HEK293 (cell line): ENCODE data around the gene C20orf144.
A peak's percentile ranks its signal among the peaks of the same experiment; 100 is the strongest.

Experiments used
- CTCF ChIA-PET: fragments of 350-600 bp; formaldehyde crosslinking; extraction: SDS; loops from one replicate; lab custom pipeline; 2021; ENCODE audit warnings: antibody characterized with exemption; lab: Yijun Ruan, JAX
- POLR2A ChIA-PET: fragments of 300-600 bp; formaldehyde crosslinking; extraction: SDS; loops from one replicate; lab custom pipeline; 2020; ENCODE audit warnings: antibody characterized with exemption, inconsistent platforms; lab: Yijun Ruan, JAX
- H3K27ac ChIP-seq: fragments of 200-500 bp; sonication (Bioruptor generic); 2 replicates; pipeline ENCODE4 v1.5.1; 2014; ENCODE audit warnings: low read depth, low read length, control low read depth, inconsistent platforms; ENCODE audit errors: extremely low read depth
- H3K36me3 ChIP-seq, 2 experiments: fragments of 200-500 bp in 1 of 2; sonication (Bioruptor generic) in 1 of 2; 1 replicate in 1 of 2; 2 replicates in 1 of 2; pipeline ENCODE4 v1.5.1; 2014 to 2017; ENCODE audit warnings: inconsistent platforms in 2 of 2, low read length in 2 of 2; ENCODE audit not compliant: control insufficient read depth in 2 of 2, insufficient read depth in 1 of 2
- H3K4me1 ChIP-seq: fragments of 200-500 bp; sonication (Bioruptor generic); 2 replicates; pipeline ENCODE4 v1.5.1; 2014; ENCODE audit warnings: mild to moderate bottlenecking, low read length, inconsistent platforms; ENCODE audit not compliant: control insufficient read depth, insufficient read depth
- H3K4me3 ChIP-seq: 2 replicates; pipeline ENCODE4 v1.5.1; 2011; ENCODE audit warnings: low read depth, mild to moderate bottlenecking, control low read depth, low read length, moderate library complexity
- H3K9me3 ChIP-seq: fragments of 200-500 bp; sonication (Bioruptor generic); 2 replicates; pipeline ENCODE4 v1.5.1; 2014; ENCODE audit warnings: low read depth, low read length, inconsistent platforms; ENCODE audit not compliant: control insufficient read depth, insufficient read depth
- BCL11A ChIP-seq: fragments of 450-650 bp; formaldehyde crosslinking; IDR thresholded peaks from 2 replicates; pipeline ENCODE4 v1.5.1; 2016; ENCODE audit warnings: low read depth, missing biosample characterization, missing genetic modification characterization
- RBAK ChIP-seq: fragments of 450-650 bp; formaldehyde crosslinking; IDR thresholded peaks from 2 replicates; pipeline ENCODE4 v1.5.1; 2016; ENCODE audit warnings: missing biosample characterization, missing genetic modification characterization
- SP2 ChIP-seq: fragments of 450-650 bp; formaldehyde crosslinking; IDR thresholded peaks from 2 replicates; pipeline ENCODE4 v1.5.1; 2016; ENCODE audit warnings: missing biosample characterization, missing genetic modification characterization
- ZBTB17 ChIP-seq: fragments of 450-650 bp; formaldehyde crosslinking; IDR thresholded peaks from 2 replicates; pipeline ENCODE4 v1.5.1; 2016; ENCODE audit warnings: missing biosample characterization, missing genetic modification characterization
- ZBTB20 ChIP-seq: fragments of 450-650 bp; formaldehyde crosslinking; IDR thresholded peaks from 2 replicates; pipeline ENCODE4 v1.5.1; 2016; ENCODE audit warnings: missing biosample characterization, missing genetic modification characterization
- ZEB2 ChIP-seq: fragments of 450-650 bp; formaldehyde crosslinking; IDR thresholded peaks from 2 replicates; pipeline ENCODE4 v1.5.1; 2016; ENCODE audit warnings: missing biosample characterization, missing genetic modification characterization
- ZNF140 ChIP-seq: fragments of 450-650 bp; formaldehyde crosslinking; IDR thresholded peaks from 2 replicates; pipeline ENCODE4 v1.5.1; 2016; ENCODE audit warnings: missing biosample characterization, missing genetic modification characterization
- ZNF211 ChIP-seq: fragments of 450-650 bp; formaldehyde crosslinking; IDR thresholded peaks from 2 replicates; pipeline ENCODE4 v1.5.1; 2016; ENCODE audit warnings: low read depth, missing biosample characterization, missing genetic modification characterization
- ZNF335 ChIP-seq: fragments of 450-650 bp; formaldehyde crosslinking; conservative IDR thresholded peaks from 2 replicates; pipeline ENCODE4 v1.5.1; 2016; ENCODE audit warnings: missing biosample characterization, missing genetic modification characterization
- ZNF341 ChIP-seq: fragments of 450-650 bp; formaldehyde crosslinking; IDR thresholded peaks from 2 replicates; pipeline ENCODE4; 2016; ENCODE audit warnings: low read depth, missing biosample characterization, missing genetic modification characterization
- ZNF501 ChIP-seq: fragments of 450-650 bp; formaldehyde crosslinking; IDR thresholded peaks from 2 replicates; pipeline ENCODE4 v1.5.1; 2016; ENCODE audit warnings: missing biosample characterization, missing genetic modification characterization
- ZNF521 ChIP-seq: fragments of 450-650 bp; formaldehyde crosslinking; IDR thresholded peaks from 2 replicates; pipeline ENCODE4 v1.5.1; 2017; ENCODE audit warnings: missing biosample characterization, mild to moderate bottlenecking, missing genetic modification characterization
- ZNF529 ChIP-seq: fragments of 450-650 bp; formaldehyde crosslinking; IDR thresholded peaks from 2 replicates; pipeline ENCODE4 v1.5.1; 2017; ENCODE audit warnings: missing genetic modification characterization, missing biosample characterization; ENCODE audit not compliant: insufficient replicate concordance
- ZNF600 ChIP-seq: fragments of 450-650 bp; formaldehyde crosslinking; IDR thresholded peaks from 2 replicates; pipeline ENCODE4 v1.5.1; 2016; ENCODE audit warnings: missing biosample characterization, missing genetic modification characterization
- ZNF626 ChIP-seq: fragments of 450-650 bp; sonication (Bioruptor Pico); formaldehyde crosslinking; IDR thresholded peaks from 2 replicates; pipeline ENCODE4 v1.5.1; 2018; ENCODE audit warnings: missing biosample characterization, missing genetic modification characterization, inconsistent platforms
- ZSCAN30 ChIP-seq: fragments of 450-650 bp; IDR thresholded peaks from 2 replicates; pipeline ENCODE4 v1.5.1; 2018; ENCODE audit warnings: missing biosample characterization, mild to moderate bottlenecking, missing genetic modification characterization, moderate library complexity
- TF ChIP-seq, protein P1 (sequence below): fragments of 450-650 bp; formaldehyde crosslinking; IDR thresholded peaks from 2 replicates; pipeline ENCODE4 v1.5.1; 2016; ENCODE audit warnings: missing biosample characterization, missing genetic modification characterization
- TF ChIP-seq, protein P2 (sequence below): fragments of 450-650 bp; formaldehyde crosslinking; IDR thresholded peaks from 2 replicates; pipeline ENCODE4 v1.5.1; 2016; ENCODE audit warnings: missing biosample characterization, missing genetic modification characterization
- TF ChIP-seq, protein P3 (sequence below): fragments of 450-650 bp; formaldehyde crosslinking; IDR thresholded peaks from 2 replicates; pipeline ENCODE4 v1.5.1; 2017; ENCODE audit warnings: missing biosample characterization, missing genetic modification characterization
- TF ChIP-seq, protein P4 (sequence below): fragments of 450-650 bp; formaldehyde crosslinking; IDR thresholded peaks from 2 replicates; pipeline ENCODE4 v1.5.1; 2016; ENCODE audit warnings: missing biosample characterization, missing genetic modification characterization

Gene C20orf144

DNA sequence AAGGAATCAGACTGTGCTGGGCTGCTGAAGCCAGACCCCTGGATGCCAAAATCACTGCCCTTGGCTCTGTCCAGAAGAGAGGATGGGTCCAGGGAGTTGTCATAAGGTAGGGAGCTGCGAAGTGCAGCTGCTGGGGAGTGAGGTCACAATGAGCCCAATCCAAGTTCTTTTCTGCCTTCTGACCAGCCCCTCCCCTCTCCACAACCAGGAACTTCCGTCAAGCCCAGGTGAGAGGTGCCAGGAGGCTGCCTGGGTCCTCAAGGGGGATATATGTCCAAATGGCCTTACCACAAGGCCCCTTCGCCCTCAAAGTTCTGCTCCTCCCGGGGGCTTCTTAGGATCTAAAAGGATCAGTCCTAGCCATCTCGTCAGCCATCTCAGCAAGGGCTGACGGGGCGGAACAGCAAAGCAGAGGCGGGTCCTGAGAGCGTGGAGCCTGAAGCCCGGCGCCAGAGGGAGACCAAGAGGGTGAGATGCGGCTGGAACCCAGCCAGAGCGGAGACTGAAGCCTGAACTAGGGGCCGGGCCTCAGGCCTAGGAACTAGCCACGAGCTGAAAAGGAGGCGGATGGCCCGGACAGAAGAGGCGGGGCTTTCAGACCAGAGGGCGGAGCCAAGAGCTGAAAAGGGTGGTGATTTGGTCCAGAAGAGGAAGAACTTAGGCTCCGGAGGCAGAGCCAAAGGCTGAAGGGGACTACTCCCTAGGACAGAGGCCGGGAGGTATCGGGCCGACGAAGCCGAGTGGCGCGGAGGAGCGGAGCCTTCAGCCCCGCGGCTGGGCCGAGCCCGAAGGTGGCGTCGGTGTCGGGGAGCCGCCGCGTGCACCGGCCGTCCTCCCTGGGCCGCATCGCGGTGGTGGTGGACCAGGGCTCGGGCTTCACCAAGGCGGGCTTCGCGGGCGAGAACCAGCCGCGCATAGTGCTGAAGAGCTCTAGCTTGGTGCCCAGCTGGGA lies 4.4 kb downstream of the C20orf144 start, which contains the start of gene ACTL10:
Gene ACTL10, plus strand, starts transcription at position 651 of the 952 bp plus-strand sequence. CDS start 555 bp downstream, outside the sequence.
- Histone ChIP-seq H3K9me3 (no peaks in the 10 kb centered on the region), H3K36me3 (peaks cover 0 to 45% of the 10 kb centered on the region in 2 experiments; a peak in 1 of 3 replicates), H3K27ac (no peak within 1 kb of the TSS; the same call in 1 of the 2 replicates), H3K4me3 (peak within 1 kb of the TSS; percentile 6), H3K4me1 (no peaks in the 10 kb centered on the region)
- CTCF ChIA-PET: interaction anchor here (0.6 to 1.5 kb wide), 10 partner anchors 11 to 764 kb away, joined by 3 to 5 read pairs (median 3); partner anchors contain the start of gene ZNF341
- peak; percentile 53 for TF ChIP-seq ZNF600 (tag by site-specific recombination)
- peak; percentile 52 for TF ChIP-seq ZNF341 (tag by site-specific recombination)
- no peak for TF ChIP-seq ZNF211 (tag by site-specific recombination)
- TF ChIP-seq SP2: peak; percentile 84
- peak; percentile 71 for TF ChIP-seq ZBTB17
- POLR2A ChIA-PET: interaction anchor here (0.8 to 1.8 kb wide), 9 partner anchors 8 to 265 kb away, joined by 3 to 5 read pairs (median 3); partner anchors contain the start of genes CDK5RAP1, E2F1 and ZNF341

DNA sequence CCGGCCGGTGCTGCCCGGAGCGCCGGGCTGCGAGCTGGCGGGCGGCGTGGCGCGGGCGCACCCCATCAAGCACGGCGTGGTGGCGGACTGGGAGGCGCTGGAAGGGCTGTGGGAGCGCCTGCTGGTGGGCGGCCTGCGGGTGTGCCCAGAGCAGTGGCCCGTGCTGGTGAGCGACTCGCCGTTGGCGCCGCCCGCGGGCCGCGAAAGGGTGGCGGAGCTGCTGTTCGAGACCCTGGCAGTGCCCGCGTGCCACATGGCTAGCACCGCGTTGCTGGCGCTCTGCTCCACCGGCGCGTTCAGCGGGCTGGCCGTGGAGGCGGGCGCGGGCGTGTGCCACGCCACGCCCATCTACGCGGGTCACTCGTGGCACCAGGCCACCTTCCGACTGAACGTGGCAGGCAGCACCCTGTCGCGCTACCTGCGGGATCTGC lies 5.1 kb downstream of the C20orf144 start:
- CTCF ChIA-PET: interaction anchor here (0.6 to 1.5 kb wide), 8 partner anchors 14 to 765 kb away, joined by 3 to 5 read pairs (median 3); partner anchors contain the start of gene ZNF341
- H3K4me1 ChIP-seq: no peaks in the 10 kb centered on the region
- TF ChIP-seq, protein P1, sequence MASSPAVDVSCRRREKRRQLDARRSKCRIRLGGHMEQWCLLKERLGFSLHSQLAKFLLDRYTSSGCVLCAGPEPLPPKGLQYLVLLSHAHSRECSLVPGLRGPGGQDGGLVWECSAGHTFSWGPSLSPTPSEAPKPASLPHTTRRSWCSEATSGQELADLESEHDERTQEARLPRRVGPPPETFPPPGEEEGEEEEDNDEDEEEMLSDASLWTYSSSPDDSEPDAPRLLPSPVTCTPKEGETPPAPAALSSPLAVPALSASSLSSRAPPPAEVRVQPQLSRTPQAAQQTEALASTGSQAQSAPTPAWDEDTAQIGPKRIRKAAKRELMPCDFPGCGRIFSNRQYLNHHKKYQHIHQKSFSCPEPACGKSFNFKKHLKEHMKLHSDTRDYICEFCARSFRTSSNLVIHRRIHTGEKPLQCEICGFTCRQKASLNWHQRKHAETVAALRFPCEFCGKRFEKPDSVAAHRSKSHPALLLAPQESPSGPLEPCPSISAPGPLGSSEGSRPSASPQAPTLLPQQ (tag by site-specific recombination): no peak
- no peak for TF ChIP-seq ZBTB20
- TF ChIP-seq ZNF501 (tag by site-specific recombination): no peak
- TF ChIP-seq ZNF626 (tag by site-specific recombination): no peak
- TF ChIP-seq ZNF529 (tag by site-specific recombination): no peak
- TF ChIP-seq ZSCAN30 (tag by site-specific recombination): no peak
- TF ChIP-seq RBAK (tag by site-specific recombination): no peak
- TF ChIP-seq ZBTB17: no peak
- TF ChIP-seq, protein P2, sequence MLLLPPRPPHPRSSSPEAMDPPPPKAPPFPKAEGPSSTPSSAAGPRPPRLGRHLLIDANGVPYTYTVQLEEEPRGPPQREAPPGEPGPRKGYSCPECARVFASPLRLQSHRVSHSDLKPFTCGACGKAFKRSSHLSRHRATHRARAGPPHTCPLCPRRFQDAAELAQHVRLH (tag by site-specific recombination): no peak
- TF ChIP-seq ZNF140 (tag by site-specific recombination): no peak
- no peak for TF ChIP-seq ZNF521 (tag by site-specific recombination)
- no peak for TF ChIP-seq BCL11A (tag by site-specific recombination)
- H3K36me3 ChIP-seq: peaks cover 0 to 52% of the 10 kb centered on the region in 2 experiments; a peak in 1 of 3 replicates
- H3K27ac ChIP-seq: no peak overlapping the region
- POLR2A ChIA-PET: interaction anchor here (0.8 to 1.8 kb wide), 8 partner anchors 7 to 266 kb away, joined by 3 to 5 read pairs (median 3); partner anchors contain the start of genes CDK5RAP1 and E2F1
- no peaks in the 10 kb centered on the region for H3K9me3 ChIP-seq
- no peak overlapping the region for H3K4me3 ChIP-seq

DNA sequence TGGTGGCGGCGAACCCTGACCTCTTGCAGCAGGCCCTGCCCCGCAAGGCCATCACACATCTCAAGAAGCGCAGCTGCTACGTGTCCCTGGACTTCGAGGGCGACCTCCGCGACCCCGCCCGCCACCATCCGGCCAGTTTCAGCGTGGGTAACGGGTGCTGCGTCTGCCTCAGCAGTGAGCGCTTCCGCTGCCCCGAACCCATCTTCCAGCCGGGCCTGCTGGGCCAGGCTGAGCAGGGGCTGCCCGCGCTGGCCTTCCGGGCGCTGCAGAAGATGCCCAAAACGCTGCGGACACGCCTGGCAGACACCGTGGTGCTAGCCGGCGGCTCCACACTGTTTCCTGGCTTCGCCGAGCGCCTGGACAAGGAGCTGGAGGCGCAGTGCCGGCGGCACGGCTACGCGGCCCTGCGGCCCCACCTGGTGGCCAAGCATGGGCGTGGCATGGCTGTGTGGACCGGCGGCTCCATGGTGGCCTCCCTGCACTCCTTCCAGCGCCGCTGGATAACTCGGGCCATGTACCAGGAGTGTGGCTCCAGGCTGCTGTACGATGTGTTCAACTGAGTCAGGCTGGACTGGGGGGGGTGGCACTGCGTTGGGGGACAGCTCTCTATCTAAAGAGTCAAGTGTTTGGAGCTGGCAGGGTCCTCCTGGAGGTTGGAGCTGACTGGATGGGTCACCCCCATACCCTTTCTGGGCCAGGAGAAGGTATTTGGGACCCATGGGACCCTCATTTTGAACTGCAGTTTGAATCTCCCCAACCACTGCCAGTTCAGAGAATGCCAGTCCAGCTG lies 5.7 kb downstream of the C20orf144 start:
- Histone ChIP-seq H3K9me3 (no peaks in the 10 kb centered on the region), H3K27ac (no peak overlapping the region), H3K4me1 (no peaks in the 10 kb centered on the region), H3K36me3 (peaks cover 0 to 56% of the 10 kb centered on the region in 2 experiments; a peak in 1 of 3 replicates), H3K4me3 (no peak overlapping the region)
- POLR2A ChIA-PET: interaction anchor here (0.9 to 2.3 kb wide), 4 partner anchors 12 to 266 kb away, joined by 3 to 6 read pairs (median 4); partner anchors contain the start of genes CDK5RAP1 and E2F1
- CTCF ChIA-PET: interaction anchor here (0.6 to 1.5 kb wide), 8 partner anchors 10 to 381 kb away, joined by 3 to 6 read pairs (median 4); partner anchors contain the start of gene ZNF341
- TF ChIP-seq ZEB2 (tag by site-specific recombination): no peak
- TF ChIP-seq, protein P3, sequence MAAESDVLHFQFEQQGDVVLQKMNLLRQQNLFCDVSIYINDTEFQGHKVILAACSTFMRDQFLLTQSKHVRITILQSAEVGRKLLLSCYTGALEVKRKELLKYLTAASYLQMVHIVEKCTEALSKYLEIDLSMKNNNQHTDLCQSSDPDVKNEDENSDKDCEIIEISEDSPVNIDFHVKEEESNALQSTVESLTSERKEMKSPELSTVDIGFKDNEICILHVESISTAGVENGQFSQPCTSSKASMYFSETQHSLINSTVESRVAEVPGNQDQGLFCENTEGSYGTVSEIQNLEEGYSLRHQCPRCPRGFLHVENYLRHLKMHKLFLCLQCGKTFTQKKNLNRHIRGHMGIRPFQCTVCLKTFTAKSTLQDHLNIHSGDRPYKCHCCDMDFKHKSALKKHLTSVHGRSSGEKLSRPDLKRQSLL: 0 out of 2 replicates have a peak, but pooled peaks have one; percentile 14
- no peak for TF ChIP-seq ZNF335 (tag by site-specific recombination)
- TF ChIP-seq, protein P4, sequence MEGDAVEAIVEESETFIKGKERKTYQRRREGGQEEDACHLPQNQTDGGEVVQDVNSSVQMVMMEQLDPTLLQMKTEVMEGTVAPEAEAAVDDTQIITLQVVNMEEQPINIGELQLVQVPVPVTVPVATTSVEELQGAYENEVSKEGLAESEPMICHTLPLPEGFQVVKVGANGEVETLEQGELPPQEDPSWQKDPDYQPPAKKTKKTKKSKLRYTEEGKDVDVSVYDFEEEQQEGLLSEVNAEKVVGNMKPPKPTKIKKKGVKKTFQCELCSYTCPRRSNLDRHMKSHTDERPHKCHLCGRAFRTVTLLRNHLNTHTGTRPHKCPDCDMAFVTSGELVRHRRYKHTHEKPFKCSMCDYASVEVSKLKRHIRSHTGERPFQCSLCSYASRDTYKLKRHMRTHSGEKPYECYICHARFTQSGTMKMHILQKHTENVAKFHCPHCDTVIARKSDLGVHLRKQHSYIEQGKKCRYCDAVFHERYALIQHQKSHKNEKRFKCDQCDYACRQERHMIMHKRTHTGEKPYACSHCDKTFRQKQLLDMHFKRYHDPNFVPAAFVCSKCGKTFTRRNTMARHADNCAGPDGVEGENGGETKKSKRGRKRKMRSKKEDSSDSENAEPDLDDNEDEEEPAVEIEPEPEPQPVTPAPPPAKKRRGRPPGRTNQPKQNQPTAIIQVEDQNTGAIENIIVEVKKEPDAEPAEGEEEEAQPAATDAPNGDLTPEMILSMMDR (tag by site-specific recombination): peak; percentile 31; the same call in 1 of the 2 replicates
